ENCODE measurements around the gene CEP152.

GRCh38 chr15:48757661-48758060, 53.2 kb downstream of the CEP152 start:
- TF ChIP-seq, protein P1, sequence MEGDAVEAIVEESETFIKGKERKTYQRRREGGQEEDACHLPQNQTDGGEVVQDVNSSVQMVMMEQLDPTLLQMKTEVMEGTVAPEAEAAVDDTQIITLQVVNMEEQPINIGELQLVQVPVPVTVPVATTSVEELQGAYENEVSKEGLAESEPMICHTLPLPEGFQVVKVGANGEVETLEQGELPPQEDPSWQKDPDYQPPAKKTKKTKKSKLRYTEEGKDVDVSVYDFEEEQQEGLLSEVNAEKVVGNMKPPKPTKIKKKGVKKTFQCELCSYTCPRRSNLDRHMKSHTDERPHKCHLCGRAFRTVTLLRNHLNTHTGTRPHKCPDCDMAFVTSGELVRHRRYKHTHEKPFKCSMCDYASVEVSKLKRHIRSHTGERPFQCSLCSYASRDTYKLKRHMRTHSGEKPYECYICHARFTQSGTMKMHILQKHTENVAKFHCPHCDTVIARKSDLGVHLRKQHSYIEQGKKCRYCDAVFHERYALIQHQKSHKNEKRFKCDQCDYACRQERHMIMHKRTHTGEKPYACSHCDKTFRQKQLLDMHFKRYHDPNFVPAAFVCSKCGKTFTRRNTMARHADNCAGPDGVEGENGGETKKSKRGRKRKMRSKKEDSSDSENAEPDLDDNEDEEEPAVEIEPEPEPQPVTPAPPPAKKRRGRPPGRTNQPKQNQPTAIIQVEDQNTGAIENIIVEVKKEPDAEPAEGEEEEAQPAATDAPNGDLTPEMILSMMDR (IDR thresholded peaks at IDR 0.05; ENCODE audit: low read length): no peak
- TF ChIP-seq EZH2phosphoT487 (IDR thresholded peaks at IDR 0.05; ENCODE audit: low read length): no peak

All from MM.1S (cell line).